A673 (cell line): ENCODE results near the gene PAX7. TPM values are rescaled to one million over a fixed set of nuclear protein-coding genes. Genes with fewer than 3 reads are reported as not detected.

Experiments used
- BruUV-seq: library from RNA; stranded (reverse); fragments of 400-500 nt; replicated peaks from 2 replicates; lab custom pipeline; 2021; lab: Mats Ljungman, UMichigan
- CTCF ChIA-PET: fragments of 300-600 bp; sonication (Branson Sonifier 250); formaldehyde crosslinking; loops from one replicate; lab custom pipeline; 2022; ENCODE audit warnings: antibody characterized with exemption; lab: Charles Lee
- POLR2A ChIA-PET: fragments of 300-600 bp; sonication (Branson Sonifier 250); formaldehyde crosslinking; loops from one replicate; lab custom pipeline; 2022; ENCODE audit warnings: antibody characterized with exemption; ENCODE audit not compliant: low non-redundant PET; lab: Charles Lee
- DNase-seq: peaks from one replicate; pipeline ENCODE4 v3.0.0-alpha.2; 2015; ENCODE audit warnings: low spot score
- H3K27ac ChIP-seq: fragments of 200-600 bp; sonication (generic); 2 replicates; pipeline ENCODE4 v1.5.1; 2016; ENCODE audit warnings: mixed run types, low read depth, mild to moderate bottlenecking, mixed read lengths, antibody characterized with exemption, low read length; ENCODE audit not compliant: poor library complexity, severe bottlenecking
- H3K27me3 ChIP-seq: fragments of 200-600 bp; sonication (generic); replicated peaks from 2 replicates; pipeline ENCODE4 v1.6.1; 2017; ENCODE audit warnings: mixed run types, low read depth, mild to moderate bottlenecking, mixed read lengths, antibody characterized with exemption, low read length; ENCODE audit not compliant: insufficient read depth, poor library complexity
- H3K36me3 ChIP-seq: fragments of 200-600 bp; sonication (generic); 2 replicates; pipeline ENCODE4 v1.6.1; 2016; ENCODE audit warnings: mixed run types, mild to moderate bottlenecking, mixed read lengths, antibody characterized with exemption, low read length; ENCODE audit not compliant: insufficient read depth, poor library complexity, severe bottlenecking
- H3K4me1 ChIP-seq: fragments of 200-600 bp; sonication (generic); 2 replicates; pipeline ENCODE4 v1.6.1; 2017; ENCODE audit warnings: mixed run types, mild to moderate bottlenecking, mixed read lengths, antibody characterized with exemption, low read length; ENCODE audit not compliant: insufficient read depth, poor library complexity, severe bottlenecking
- H3K4me3 ChIP-seq: fragments of 200-600 bp; sonication (generic); 2 replicates; pipeline ENCODE4 v1.5.1; 2016; ENCODE audit warnings: low read depth, mixed run types, mild to moderate bottlenecking, mixed read lengths, low read length; ENCODE audit not compliant: poor library complexity, severe bottlenecking
- H3K9me3 ChIP-seq: fragments of 200-600 bp; sonication (generic); 2 replicates; pipeline ENCODE4 v1.6.1; 2016; ENCODE audit warnings: mixed run types, low read depth, mild to moderate bottlenecking, mixed read lengths, antibody characterized with exemption, low read length; ENCODE audit not compliant: poor library complexity, severe bottlenecking
- CTCF ChIP-seq: fragments of 300-800, 200-600 bp; sonication (generic); conservative IDR thresholded peaks from 2 replicates; pipeline ENCODE4 v1.5.1; 2017; ENCODE audit warnings: low read depth, mild to moderate bottlenecking, antibody characterized with exemption, low read length, moderate library complexity, mixed read lengths
- EZH2 ChIP-seq: fragments of 200-600 bp; sonication (generic); IDR thresholded peaks from 2 replicates; pipeline ENCODE4 v1.6.1; 2017; ENCODE audit warnings: borderline replicate concordance, low read depth, mild to moderate bottlenecking, mixed read lengths, antibody characterized with exemption, low read length; ENCODE audit not compliant: poor library complexity, severe bottlenecking
- intact Hi-C: fragments of 100-400 bp; cut with micrococcal nuclease; formaldehyde crosslinking; loops from one replicate; pipeline ENCODE4 v1.10.0; 2022; ENCODE audit not compliant: unreplicated experiment
- total RNA-seq: library from RNA; stranded (reverse); gene quantifications from 2 replicates; pipeline ENCODE4 v1.2.3, GENCODE V29; 2021

PAX7 gene
- total RNA-seq, 1 experiment from 2014 or later, result 36.5 TPM

DNA sequence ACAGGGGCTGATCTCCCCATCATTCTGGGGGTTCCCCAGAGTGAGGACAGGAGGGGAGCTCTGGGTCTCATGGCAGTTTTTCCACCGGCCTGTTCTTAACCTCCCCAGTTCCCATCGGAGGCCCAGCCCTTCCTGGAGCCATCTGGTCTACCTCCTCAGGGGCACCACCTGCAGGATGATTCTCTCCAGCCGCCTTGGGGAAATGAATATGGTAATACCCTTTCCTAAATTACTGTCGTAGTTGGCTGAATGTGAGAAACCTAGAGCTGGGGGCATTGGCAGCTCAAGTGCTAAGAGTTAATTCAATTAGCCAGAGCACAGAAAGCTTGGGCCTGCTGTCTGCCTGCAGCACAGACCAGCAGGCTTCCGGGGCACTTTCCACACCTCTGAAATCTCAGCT lies 163.9 kb downstream of the PAX7 start:
- Histone ChIP-seq H3K27me3 (no peaks in the 10 kb centered on the region), H3K4me3 (no peak overlapping the region), H3K27ac (no peak overlapping the region), H3K4me1 (peaks cover 16% of the 10 kb centered on the region), H3K36me3 (no peaks in the 10 kb centered on the region), H3K9me3 (no peaks in the 10 kb centered on the region)
- no TSS peak for BruUV-seq
- ChIA-PET POLR2A (no interaction called here), CTCF (no interaction called here)
- TF ChIP-seq CTCF (peak; percentile 45), EZH2 (no peak)
- peak; percentile 65 for DNase-seq
- intact Hi-C loops, result no loop called here

GRCh38 chr1:18795002-18795689 lies 164.5 kb downstream of the PAX7 start:
- POLR2A ChIA-PET, result no interaction called here
- H3K4me1 ChIP-seq, result peaks cover 16% of the 10 kb centered on the region
- no peaks in the 10 kb centered on the region for H3K36me3 ChIP-seq
- no peak overlapping the region for H3K27ac ChIP-seq
- no peak overlapping the region for H3K4me3 ChIP-seq
- CTCF ChIA-PET, result no interaction called here
- no TSS peak for BruUV-seq
- H3K9me3 ChIP-seq, result no peaks in the 10 kb centered on the region
- H3K27me3 ChIP-seq, result no peaks in the 10 kb centered on the region
- intact Hi-C loops, result no loop called here
- no peak for DNase-seq
- no peak for TF ChIP-seq CTCF
- no peak for TF ChIP-seq EZH2

- Histone ChIP-seq H3K27me3 (no peaks in the 10 kb centered on the region), H3K4me1 (peaks cover 16% of the 10 kb centered on the region), H3K27ac (no peak overlapping the region), H3K36me3 (no peaks in the 10 kb centered on the region), H3K4me3 (no peak overlapping the region), H3K9me3 (no peaks in the 10 kb centered on the region)
- intact Hi-C loops, result no loop called here
- BruUV-seq, result no TSS peak
- ChIA-PET POLR2A (no interaction called here), CTCF (no interaction called here)
- TF ChIP-seq EZH2, result no peak
- TF ChIP-seq CTCF, result no peak
- no peak for DNase-seq
Measured at GRCh38 chr1:18796950-18797349, 166.3 kb downstream of the PAX7 start.

Other genes starting within 250 kb of the PAX7 start
- not detected in 2 replicates for gene KLHDC7A, start 149.9 kb upstream of the PAX7 start, total RNA-seq
- not detected in 2 replicates for gene TAS1R2, start 228.8 kb downstream of the PAX7 start, total RNA-seq